WTC11 (cell line): ENCODE measurements around the gene FHIT. TPM values are rescaled to one million over a fixed set of nuclear protein-coding genes. Genes with fewer than 3 reads are reported as not detected.

Experiments
- ATAC-seq: fragments of 200-7000 bp; cut with Tn5 transposase; 2 replicates; pipeline ENCODE4 v1.10.0; 2021; ENCODE audit warnings: mild to moderate bottlenecking, moderate library complexity
- CTCF ChIA-PET: fragments of 300-600 bp; sonication (Branson Sonifier 250); formaldehyde crosslinking; loops from one replicate; lab custom pipeline; 2021; ENCODE audit warnings: antibody characterized with exemption; lab: Charles Lee
- POLR2A ChIA-PET: fragments of 350-600 bp; sonication (Branson Sonifier 250); formaldehyde crosslinking; loops from one replicate; lab custom pipeline; 2021; ENCODE audit warnings: antibody characterized with exemption; lab: Charles Lee
- DNase-seq: peaks from one replicate; pipeline ENCODE4 v3.0.0; 2021; ENCODE audit warnings: low spot score
- H3K27ac Mint-ChIP-seq: 2 replicates; pipeline ENCODE4 v1.8.0; 2021; ENCODE audit warnings: mixed read lengths
- H3K27me3 Mint-ChIP-seq: 2 replicates; pipeline ENCODE4 v1.8.0; 2021; ENCODE audit warnings: low read depth, mild to moderate bottlenecking, moderate library complexity, mixed read lengths
- H3K36me3 Mint-ChIP-seq: 2 replicates; pipeline ENCODE4 v1.8.0; 2021; ENCODE audit warnings: mixed read lengths
- H3K4me1 Mint-ChIP-seq: 2 replicates; pipeline ENCODE4 v1.8.0; 2022; ENCODE audit warnings: mixed read lengths
- H3K4me3 Mint-ChIP-seq: 2 replicates; pipeline ENCODE4 v1.8.0; 2021; ENCODE audit warnings: mild to moderate bottlenecking, moderate library complexity, mixed read lengths
- H3K9me3 Mint-ChIP-seq: 2 replicates; pipeline ENCODE4 v1.8.0; 2021; ENCODE audit warnings: mixed read lengths
- ATF6 ChIP-seq: sonication (generic); formaldehyde crosslinking; IDR thresholded peaks from 2 replicates; pipeline ENCODE4 v1.8.1; 2023; ENCODE audit warnings: mild to moderate bottlenecking, missing genetic modification reagents
- CBFB ChIP-seq: sonication (generic); formaldehyde crosslinking; IDR thresholded peaks from 2 replicates; pipeline ENCODE4 v1.8.1; 2022; ENCODE audit warnings: mild to moderate bottlenecking, low read depth, missing genetic modification reagents
- E2F5 ChIP-seq: sonication (generic); formaldehyde crosslinking; IDR thresholded peaks from 2 replicates; pipeline ENCODE4 v1.8.1; 2022; ENCODE audit warnings: mild to moderate bottlenecking, moderate library complexity, missing genetic modification reagents
- FOXJ3 ChIP-seq: sonication (generic); formaldehyde crosslinking; IDR thresholded peaks from 2 replicates; pipeline ENCODE4 v1.9.0; 2021; ENCODE audit warnings: missing genetic modification reagents, mild to moderate bottlenecking, borderline replicate concordance
- FOXK1 ChIP-seq: sonication (generic); formaldehyde crosslinking; IDR thresholded peaks from 2 replicates; pipeline ENCODE4 v1.8.0; 2022; ENCODE audit warnings: mild to moderate bottlenecking, moderate library complexity, missing genetic modification reagents
- FOXP4 ChIP-seq: sonication (generic); formaldehyde crosslinking; IDR thresholded peaks from 2 replicates; pipeline ENCODE4 v1.8.0; 2022; ENCODE audit warnings: mild to moderate bottlenecking, missing genetic modification reagents
- HMGA2 ChIP-seq: fragments of 250-450 bp; sonication (Bioruptor Pico); IDR thresholded peaks from 2 replicates; pipeline ENCODE4 v1.4.0; 2021; ENCODE audit warnings: mild to moderate bottlenecking, moderate library complexity
- JUN ChIP-seq: sonication (generic); formaldehyde crosslinking; IDR thresholded peaks from 2 replicates; pipeline ENCODE4 v1.8.0; 2023; ENCODE audit warnings: mild to moderate bottlenecking, missing genetic modification reagents
- OVOL2 ChIP-seq: fragments of 250-450 bp; sonication (Bioruptor Pico); IDR thresholded peaks from 2 replicates; pipeline ENCODE4 v1.9.0; 2021; ENCODE audit warnings: mild to moderate bottlenecking, borderline replicate concordance
- PRRX2 ChIP-seq: fragments of 250-450 bp; sonication (Bioruptor Pico); IDR thresholded peaks from 2 replicates; pipeline ENCODE4 v1.8.0; 2021; ENCODE audit warnings: mild to moderate bottlenecking
- RORB ChIP-seq: fragments of 250-450 bp; sonication (Bioruptor Pico); IDR thresholded peaks from 2 replicates; pipeline ENCODE4 v1.9.0; 2021; ENCODE audit warnings: mild to moderate bottlenecking
- ZMAT4 ChIP-seq: fragments of 250-450 bp; sonication (Bioruptor Pico); IDR thresholded peaks from 2 replicates; pipeline ENCODE4 v1.9.0; 2021; ENCODE audit warnings: mild to moderate bottlenecking
- ZNF121 ChIP-seq: sonication (generic); formaldehyde crosslinking; IDR thresholded peaks from 2 replicates; pipeline ENCODE4 v1.8.0; 2023; ENCODE audit warnings: missing genetic modification reagents
- ZNF281 ChIP-seq: sonication (generic); formaldehyde crosslinking; IDR thresholded peaks from 2 replicates; pipeline ENCODE4 v1.8.0; 2023; ENCODE audit warnings: mild to moderate bottlenecking, missing genetic modification reagents
- ZNF512 ChIP-seq: sonication (generic); formaldehyde crosslinking; IDR thresholded peaks from 2 replicates; pipeline ENCODE4 v1.8.1; 2022; ENCODE audit warnings: missing genetic modification reagents, borderline replicate concordance
- total RNA-seq: library from RNA; stranded (reverse); gene quantifications from 3 replicates; pipeline ENCODE4 v1.2.3, GENCODE V29; 2021
- TF ChIP-seq, protein P1 (sequence below): fragments of 250-450 bp; sonication (Bioruptor Pico); IDR thresholded peaks from 2 replicates; pipeline ENCODE4 v1.9.0; 2021; ENCODE audit warnings: moderate library complexity, mild to moderate bottlenecking, inconsistent platforms, borderline replicate concordance
- TF ChIP-seq, protein P2 (sequence below): sonication (generic); formaldehyde crosslinking; IDR thresholded peaks from 2 replicates; pipeline ENCODE4 v1.8.0; 2022; ENCODE audit warnings: mild to moderate bottlenecking, missing genetic modification reagents
- TF ChIP-seq, protein P3 (sequence below): sonication (generic); formaldehyde crosslinking; IDR thresholded peaks from 2 replicates; pipeline ENCODE4 v1.8.1; 2023; ENCODE audit warnings: mild to moderate bottlenecking, missing genetic modification reagents, moderate library complexity

The FHIT gene
- total RNA-seq, 1 experiment from 2014 or later: 2.6 TPM

DNA sequence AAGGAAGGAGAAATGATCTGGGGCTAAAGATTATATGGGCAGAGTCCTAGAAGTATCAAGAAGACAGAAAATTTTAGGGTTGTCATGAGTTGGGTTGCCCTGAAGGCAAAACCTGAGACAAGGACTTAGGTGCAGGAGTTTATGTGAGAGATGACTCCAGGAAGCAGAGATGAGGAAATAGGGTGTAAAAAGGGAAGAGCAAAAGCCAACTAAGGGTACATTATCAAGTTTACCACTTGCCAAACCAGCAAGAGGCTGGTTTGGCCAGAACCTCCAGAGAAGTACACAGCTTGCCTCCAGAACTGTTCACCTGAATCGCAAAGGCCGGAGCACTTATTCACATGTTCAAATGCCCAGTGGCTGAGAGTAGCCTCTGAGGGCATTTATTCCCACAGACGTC is 116.7 kb downstream of the FHIT start (continued):
- TF ChIP-seq, protein P1, sequence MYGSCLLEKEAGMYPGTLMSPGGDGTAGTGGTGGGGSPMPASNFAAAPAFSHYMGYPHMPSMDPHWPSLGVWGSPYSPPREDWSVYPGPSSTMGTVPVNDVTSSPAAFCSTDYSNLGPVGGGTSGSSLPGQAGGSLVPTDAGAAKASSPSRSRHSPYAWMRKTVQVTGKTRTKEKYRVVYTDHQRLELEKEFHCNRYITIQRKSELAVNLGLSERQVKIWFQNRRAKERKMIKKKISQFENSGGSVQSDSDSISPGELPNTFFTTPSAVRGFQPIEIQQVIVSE (CRISPR knock-in tag): no peak
- TF ChIP-seq ZNF512 (CRISPR knock-in tag): no peak
- TF ChIP-seq, all 79 proteins: peak for 0

DNA sequence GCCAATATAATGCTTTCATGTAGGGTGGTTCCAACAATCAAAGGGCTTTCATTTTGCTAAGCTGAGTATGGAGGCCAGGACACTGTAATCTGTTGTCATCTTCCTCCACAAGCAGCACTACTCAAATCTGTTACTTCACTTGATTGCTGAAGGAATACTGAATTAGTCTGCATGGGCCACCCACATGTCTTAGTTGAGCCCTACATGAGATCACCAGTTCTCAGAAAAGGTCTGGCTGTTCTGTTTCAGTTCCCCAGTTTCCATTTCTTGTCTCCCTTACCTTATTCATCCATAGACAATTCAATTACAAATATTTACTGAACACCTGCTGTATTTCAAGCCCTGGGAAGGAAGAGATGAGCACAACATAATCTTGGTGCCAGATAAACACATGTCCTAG is 119.2 kb downstream of the FHIT start:
- ChIA-PET POLR2A (no interaction called here), CTCF (no interaction called here)
- H3K4me1 Mint-ChIP-seq: no peaks in the 10 kb centered on the region
- TF ChIP-seq RORB (no peak), OVOL2 (no peak), FOXP4 (no peak), CBFB (no peak), E2F5 (CRISPR knock-in tag) (no peak), ZMAT4 (CRISPR knock-in tag) (no peak), ZNF281 (CRISPR knock-in tag) (no peak), ZNF121 (CRISPR knock-in tag) (no peak), ATF6 (CRISPR knock-in tag) (no peak), HMGA2 (CRISPR knock-in tag) (no peak), PRRX2 (no peak), FOXJ3 (no peak), JUN (CRISPR knock-in tag) (no peak), FOXK1 (CRISPR knock-in tag) (no peak)
- TF ChIP-seq, protein P2, sequence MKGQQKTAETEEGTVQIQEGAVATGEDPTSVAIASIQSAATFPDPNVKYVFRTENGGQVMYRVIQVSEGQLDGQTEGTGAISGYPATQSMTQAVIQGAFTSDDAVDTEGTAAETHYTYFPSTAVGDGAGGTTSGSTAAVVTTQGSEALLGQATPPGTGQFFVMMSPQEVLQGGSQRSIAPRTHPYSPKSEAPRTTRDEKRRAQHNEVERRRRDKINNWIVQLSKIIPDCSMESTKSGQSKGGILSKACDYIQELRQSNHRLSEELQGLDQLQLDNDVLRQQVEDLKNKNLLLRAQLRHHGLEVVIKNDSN (CRISPR knock-in tag): no peak
- TF ChIP-seq, protein P3, sequence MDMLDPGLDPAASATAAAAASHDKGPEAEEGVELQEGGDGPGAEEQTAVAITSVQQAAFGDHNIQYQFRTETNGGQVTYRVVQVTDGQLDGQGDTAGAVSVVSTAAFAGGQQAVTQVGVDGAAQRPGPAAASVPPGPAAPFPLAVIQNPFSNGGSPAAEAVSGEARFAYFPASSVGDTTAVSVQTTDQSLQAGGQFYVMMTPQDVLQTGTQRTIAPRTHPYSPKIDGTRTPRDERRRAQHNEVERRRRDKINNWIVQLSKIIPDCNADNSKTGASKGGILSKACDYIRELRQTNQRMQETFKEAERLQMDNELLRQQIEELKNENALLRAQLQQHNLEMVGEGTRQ: no peak
- no peaks in the 10 kb centered on the region for H3K27me3 Mint-ChIP-seq
- no peak overlapping the region for H3K27ac Mint-ChIP-seq
- H3K9me3 Mint-ChIP-seq: peaks cover 4% of the 10 kb centered on the region
- no peak for DNase-seq
- H3K4me3 Mint-ChIP-seq: no peak overlapping the region
- H3K36me3 Mint-ChIP-seq: peaks cover 1% of the 10 kb centered on the region; the same call in 1 of the 2 replicates
- ATAC-seq: no peak
